OCI-LY1 (cell line): Measurements from ENCODE around the gene HYCC2.

ENCODE experiments used
- CTCF ChIP-seq: fragments of 200-600 bp; sonication (generic), shearing (Covaris generic); IDR thresholded peaks from 2 replicates; pipeline ENCODE4 v1.5.1; 2017; ENCODE audit warnings: mild to moderate bottlenecking, antibody characterized with exemption, low read length, moderate library complexity, mixed read lengths
- EZH2 ChIP-seq: fragments of 200-600 bp; sonication (generic), shearing (Covaris generic); IDR thresholded peaks from 2 replicates; pipeline ENCODE4 v1.8.0; 2017; ENCODE audit warnings: borderline replicate concordance, mixed run types, mild to moderate bottlenecking, antibody characterized with exemption, low read length, moderate library complexity, mixed read lengths

- TF ChIP-seq CTCF (no peak), EZH2 (no peak)
Measured at GRCh38 chr2:201072201-201072530, 695 bp upstream of the HYCC2 start.
